HL-60 (cell line): ENCODE data around the gene ZP1.
A peak's percentile ranks its signal among the peaks of the same experiment; 100 is the strongest.

Experiments
- DNase-seq, 2 experiments: peaks; one replicate each; pipeline ENCODE4 v3.0.0-alpha.2; 2010 to 2020; ENCODE audit warnings: low read depth in 1 of 2, low spot score in 1 of 2
- H3K27ac ChIP-seq: fragments of 250-450 bp; sonication (Bioruptor Pico); replicated peaks from 2 replicates; pipeline ENCODE4 v1.5.1; 2020; ENCODE audit warnings: mild to moderate bottlenecking, moderate library complexity
- H3K27me3 ChIP-seq: fragments of 250-450 bp; sonication (Bioruptor Pico); 2 replicates; pipeline ENCODE4 v1.5.1; 2021; ENCODE audit warnings: mild to moderate bottlenecking, moderate library complexity; ENCODE audit not compliant: insufficient read depth, poor library complexity, severe bottlenecking
- H3K4me3 ChIP-seq: replicated peaks from 2 replicates; pipeline ENCODE4 v1.5.1; 2011; ENCODE audit warnings: mild to moderate bottlenecking, control low read depth, low read length; ENCODE audit not compliant: insufficient read depth
- GABPA ChIP-seq: IDR thresholded peaks from 2 replicates; pipeline ENCODE4 v1.6.1; 2012; ENCODE audit warnings: low read depth
- POLR2AphosphoS5 ChIP-seq: IDR thresholded peaks from 2 replicates; pipeline ENCODE4 v1.6.1; 2012; ENCODE audit warnings: low read depth
- SPI1 ChIP-seq: IDR thresholded peaks from 2 replicates; pipeline ENCODE4 v1.6.1; 2012; ENCODE audit warnings: low read depth, mild to moderate bottlenecking, borderline replicate concordance
- TF ChIP-seq, protein P1 (sequence below): IDR thresholded peaks from one replicate; pipeline ENCODE4 v1.5.1; 2011; ENCODE audit warnings: low read length, control low read depth, inconsistent platforms; ENCODE audit not compliant: insufficient read depth
- TF ChIP-seq, protein P2 (sequence below): IDR thresholded peaks from 2 replicates; pipeline ENCODE4 v1.6.1; 2012; ENCODE audit warnings: low read depth; ENCODE audit not compliant: insufficient replicate concordance

Gene ZP1

DNA sequence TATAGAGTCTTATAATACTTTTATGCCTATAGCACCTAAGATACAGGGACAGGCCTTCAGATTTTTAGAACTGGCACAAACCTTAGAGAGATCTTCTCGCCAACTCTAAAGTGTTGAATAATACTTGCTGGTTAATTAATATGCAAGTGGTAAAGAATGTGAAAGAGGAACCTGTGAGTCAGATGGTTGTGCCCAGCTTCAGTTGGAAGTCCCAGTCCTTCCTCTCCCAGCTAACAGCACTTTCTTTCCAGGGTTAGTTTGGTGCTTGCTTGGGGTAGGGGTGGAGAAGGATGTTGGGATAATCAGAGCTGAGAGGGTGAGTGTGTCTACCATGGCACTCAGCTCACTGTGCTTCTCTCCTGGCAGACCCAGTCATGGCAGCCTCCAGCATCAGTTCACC is 52.0 kb downstream of the ZP1 start:
- H3K27me3 ChIP-seq = peaks cover 6% of the 10 kb centered on the region
- H3K27ac ChIP-seq = no peak overlapping the region
- DNase-seq = peak in 1 of 2 experiments; percentile 34
- TF ChIP-seq, protein P1, sequence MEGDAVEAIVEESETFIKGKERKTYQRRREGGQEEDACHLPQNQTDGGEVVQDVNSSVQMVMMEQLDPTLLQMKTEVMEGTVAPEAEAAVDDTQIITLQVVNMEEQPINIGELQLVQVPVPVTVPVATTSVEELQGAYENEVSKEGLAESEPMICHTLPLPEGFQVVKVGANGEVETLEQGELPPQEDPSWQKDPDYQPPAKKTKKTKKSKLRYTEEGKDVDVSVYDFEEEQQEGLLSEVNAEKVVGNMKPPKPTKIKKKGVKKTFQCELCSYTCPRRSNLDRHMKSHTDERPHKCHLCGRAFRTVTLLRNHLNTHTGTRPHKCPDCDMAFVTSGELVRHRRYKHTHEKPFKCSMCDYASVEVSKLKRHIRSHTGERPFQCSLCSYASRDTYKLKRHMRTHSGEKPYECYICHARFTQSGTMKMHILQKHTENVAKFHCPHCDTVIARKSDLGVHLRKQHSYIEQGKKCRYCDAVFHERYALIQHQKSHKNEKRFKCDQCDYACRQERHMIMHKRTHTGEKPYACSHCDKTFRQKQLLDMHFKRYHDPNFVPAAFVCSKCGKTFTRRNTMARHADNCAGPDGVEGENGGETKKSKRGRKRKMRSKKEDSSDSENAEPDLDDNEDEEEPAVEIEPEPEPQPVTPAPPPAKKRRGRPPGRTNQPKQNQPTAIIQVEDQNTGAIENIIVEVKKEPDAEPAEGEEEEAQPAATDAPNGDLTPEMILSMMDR = no peak
- peak; percentile 33; the same call in 1 of the 2 replicates for TF ChIP-seq SPI1
- H3K4me3 ChIP-seq = no peak overlapping the region

DNA sequence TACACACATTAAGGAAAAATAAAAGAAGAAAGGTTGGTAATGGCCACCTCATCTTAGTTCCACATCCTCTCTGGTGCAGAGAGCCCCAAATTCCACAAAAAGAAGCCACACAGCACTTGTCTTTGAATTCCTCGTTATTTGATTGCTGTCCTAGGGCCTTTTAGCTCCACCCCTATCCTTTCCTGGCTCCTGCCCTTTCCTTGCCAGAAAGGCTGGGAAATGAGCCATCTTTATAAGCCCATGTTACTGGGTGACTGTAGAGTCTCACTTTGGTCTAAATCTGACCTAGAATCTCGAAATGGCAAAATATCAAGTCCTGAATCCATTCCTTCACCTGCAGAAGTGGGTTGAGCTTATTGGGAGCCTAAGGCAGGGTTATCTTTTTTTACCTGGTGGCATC is 52.6 kb downstream of the ZP1 start:
- TF ChIP-seq, protein P1 = no peak
- TF ChIP-seq POLR2AphosphoS5 = no peak
- no peak for TF ChIP-seq SPI1
- TF ChIP-seq, protein P2, sequence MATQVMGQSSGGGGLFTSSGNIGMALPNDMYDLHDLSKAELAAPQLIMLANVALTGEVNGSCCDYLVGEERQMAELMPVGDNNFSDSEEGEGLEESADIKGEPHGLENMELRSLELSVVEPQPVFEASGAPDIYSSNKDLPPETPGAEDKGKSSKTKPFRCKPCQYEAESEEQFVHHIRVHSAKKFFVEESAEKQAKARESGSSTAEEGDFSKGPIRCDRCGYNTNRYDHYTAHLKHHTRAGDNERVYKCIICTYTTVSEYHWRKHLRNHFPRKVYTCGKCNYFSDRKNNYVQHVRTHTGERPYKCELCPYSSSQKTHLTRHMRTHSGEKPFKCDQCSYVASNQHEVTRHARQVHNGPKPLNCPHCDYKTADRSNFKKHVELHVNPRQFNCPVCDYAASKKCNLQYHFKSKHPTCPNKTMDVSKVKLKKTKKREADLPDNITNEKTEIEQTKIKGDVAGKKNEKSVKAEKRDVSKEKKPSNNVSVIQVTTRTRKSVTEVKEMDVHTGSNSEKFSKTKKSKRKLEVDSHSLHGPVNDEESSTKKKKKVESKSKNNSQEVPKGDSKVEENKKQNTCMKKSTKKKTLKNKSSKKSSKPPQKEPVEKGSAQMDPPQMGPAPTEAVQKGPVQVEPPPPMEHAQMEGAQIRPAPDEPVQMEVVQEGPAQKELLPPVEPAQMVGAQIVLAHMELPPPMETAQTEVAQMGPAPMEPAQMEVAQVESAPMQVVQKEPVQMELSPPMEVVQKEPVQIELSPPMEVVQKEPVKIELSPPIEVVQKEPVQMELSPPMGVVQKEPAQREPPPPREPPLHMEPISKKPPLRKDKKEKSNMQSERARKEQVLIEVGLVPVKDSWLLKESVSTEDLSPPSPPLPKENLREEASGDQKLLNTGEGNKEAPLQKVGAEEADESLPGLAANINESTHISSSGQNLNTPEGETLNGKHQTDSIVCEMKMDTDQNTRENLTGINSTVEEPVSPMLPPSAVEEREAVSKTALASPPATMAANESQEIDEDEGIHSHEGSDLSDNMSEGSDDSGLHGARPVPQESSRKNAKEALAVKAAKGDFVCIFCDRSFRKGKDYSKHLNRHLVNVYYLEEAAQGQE = no peak
- no peak for TF ChIP-seq GABPA
- DNase-seq = no peak
- H3K27ac ChIP-seq = no peak overlapping the region
- no peak overlapping the region for H3K4me3 ChIP-seq
- peaks cover 11% of the 10 kb centered on the region for H3K27me3 ChIP-seq

DNA sequence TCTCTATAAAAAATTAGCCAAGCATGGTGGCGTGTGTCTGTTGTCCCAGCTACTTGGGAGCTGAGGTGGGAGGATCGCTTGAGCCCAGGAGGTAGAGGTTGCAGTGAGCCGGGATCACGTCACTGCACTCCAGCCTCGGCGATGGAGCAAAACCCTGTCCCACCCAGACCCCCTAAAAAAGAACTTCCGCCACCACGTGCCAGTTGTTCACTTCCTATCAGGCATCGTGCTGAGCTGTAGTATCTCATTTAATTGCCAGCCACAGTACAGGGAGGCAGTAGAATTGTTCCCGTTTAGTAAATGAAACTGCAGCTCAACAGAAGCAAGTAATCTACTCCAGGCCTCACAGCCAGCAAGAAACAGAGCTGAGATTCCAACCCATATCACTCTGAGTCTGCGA is 53.9 kb downstream of the ZP1 start:
- TF ChIP-seq POLR2AphosphoS5 (no peak), SPI1 (no peak), GABPA (no peak)
- TF ChIP-seq, protein P1 = no peak
- TF ChIP-seq, protein P2 = no peak
- Histone ChIP-seq H3K4me3 (no peak overlapping the region), H3K27me3 (peaks cover 23% of the 10 kb centered on the region), H3K27ac (no peak overlapping the region)
- no peak for DNase-seq

DNA sequence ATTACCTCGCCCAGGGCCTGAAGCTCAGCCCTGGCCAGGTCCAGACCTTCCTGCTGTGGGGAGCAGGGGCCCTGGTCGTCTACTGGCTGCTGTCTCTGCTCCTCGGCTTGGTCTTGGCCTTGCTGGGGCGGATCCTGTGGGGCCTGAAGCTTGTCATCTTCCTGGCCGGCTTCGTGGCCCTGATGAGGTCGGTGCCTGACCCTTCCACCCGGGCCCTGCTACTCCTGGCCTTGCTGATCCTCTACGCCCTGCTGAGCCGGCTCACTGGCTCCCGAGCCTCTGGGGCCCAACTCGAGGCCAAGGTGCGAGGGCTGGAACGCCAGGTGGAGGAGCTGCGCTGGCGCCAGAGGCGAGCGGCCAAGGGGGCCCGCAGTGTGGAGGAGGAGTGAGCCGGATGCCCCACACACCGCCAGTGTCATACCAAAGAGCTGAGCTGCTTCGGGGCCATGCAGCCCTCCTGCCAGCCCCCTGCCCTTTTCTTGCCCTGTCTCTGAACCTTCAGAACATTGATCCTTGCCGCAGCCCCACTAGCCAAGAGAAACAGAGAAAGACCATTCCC is 54.5 kb downstream of the ZP1 start:
- TF ChIP-seq GABPA = no peak
- TF ChIP-seq, protein P1 = no peak
- TF ChIP-seq POLR2AphosphoS5 = no peak
- TF ChIP-seq SPI1 = no peak
- TF ChIP-seq, protein P2 = no peak
- Histone ChIP-seq H3K4me3 (no peak overlapping the region), H3K27me3 (peaks cover 27% of the 10 kb centered on the region), H3K27ac (no peak overlapping the region)
- no peak for DNase-seq
